GM12873 (cell line): ENCODE results near the gene SZRD1.

Source experiments
- CTCF ChIP-seq: IDR thresholded peaks from 2 replicates; pipeline ENCODE4 v1.5.1; 2012; ENCODE audit warnings: low read depth, mild to moderate bottlenecking, moderate library complexity, low read length, control low read depth; ENCODE audit not compliant: insufficient read depth; ENCODE audit errors: missing control alignments

SZRD1 gene

DNA sequence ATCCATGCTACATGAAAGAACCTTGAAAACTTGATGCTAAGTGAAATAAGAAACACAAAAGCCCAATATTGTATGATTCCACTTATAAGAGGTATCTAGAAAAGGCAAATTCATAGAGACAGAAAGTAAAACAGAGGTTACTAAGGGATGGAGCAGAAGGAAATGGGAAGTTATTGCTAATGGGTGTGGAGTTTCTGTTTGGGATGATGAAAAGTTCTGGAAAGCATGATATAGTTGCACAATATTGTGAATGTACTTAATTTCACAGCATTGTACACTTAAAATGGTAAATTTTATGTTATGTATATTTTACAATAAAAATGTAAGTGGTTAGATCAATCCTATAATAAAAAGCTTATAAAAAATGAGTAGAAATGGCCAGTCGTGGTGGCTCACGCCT lies 71.9 kb downstream of the SZRD1 start:
- no peak for TF ChIP-seq CTCF

DNA sequence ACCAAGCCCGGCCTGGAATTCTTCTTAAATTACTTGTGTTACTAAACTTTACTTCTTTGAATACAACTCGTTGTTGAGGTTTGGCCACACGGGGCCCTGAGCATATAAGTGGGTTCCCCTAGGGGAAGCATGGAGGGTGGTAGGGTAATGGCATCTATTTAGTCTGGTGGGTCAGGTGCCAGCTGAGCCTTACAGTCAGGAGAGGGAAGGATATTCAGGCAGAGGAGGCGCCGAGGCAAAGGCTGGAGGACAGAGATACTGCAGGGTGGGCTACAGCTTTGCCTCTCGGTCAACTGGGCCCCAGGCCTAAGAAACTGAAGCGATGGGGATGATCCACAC lies 73.1 kb downstream of the SZRD1 start:
- no peak for TF ChIP-seq CTCF

DNA sequence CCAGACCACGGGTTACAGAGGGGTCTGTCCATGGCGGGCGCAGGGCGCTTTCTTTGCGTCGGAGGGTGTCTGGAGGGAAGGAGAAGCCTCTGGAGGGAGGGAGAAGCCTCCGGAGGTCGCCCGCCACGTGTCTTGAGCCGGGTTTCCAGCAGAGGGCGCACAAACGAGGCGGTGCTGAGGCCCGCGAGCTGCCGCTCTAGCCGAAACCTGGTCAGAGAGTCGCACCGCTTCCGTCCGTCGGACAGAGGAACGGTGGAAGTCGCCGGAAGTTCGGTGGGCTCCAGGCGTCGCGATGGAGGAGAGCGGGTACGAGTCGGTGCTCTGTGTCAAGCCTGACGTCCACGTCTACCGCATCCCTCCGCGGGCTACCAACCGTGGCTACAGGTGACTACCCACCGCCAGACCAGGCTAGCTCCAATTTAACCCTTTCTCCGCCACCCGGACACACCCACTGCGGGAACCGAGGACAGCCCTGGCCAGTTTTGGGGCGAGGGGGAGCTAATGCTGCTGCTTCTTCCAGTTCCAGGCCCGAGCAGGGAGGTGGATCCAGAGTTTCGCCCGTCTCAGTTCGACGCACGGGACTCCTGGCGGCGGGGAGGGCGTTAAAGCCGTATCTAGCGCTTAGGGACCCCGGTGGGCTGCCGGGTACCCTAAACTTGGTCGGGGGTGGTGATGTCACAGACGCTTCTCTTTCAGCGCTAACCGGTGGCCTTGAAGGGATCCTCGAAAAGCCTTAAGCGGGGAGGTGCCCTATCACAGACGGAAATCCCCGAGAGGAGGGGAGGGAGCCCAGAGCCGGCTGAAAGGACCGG lies 73.6 kb downstream of the SZRD1 start, which contains the start of gene NECAP2:
Gene NECAP2 (plus strand): TSS at position 255 of the 812 bp plus-strand sequence. CDS start 38 bp downstream, at position 293.
- TF ChIP-seq CTCF, result peak; percentile 95

DNA sequence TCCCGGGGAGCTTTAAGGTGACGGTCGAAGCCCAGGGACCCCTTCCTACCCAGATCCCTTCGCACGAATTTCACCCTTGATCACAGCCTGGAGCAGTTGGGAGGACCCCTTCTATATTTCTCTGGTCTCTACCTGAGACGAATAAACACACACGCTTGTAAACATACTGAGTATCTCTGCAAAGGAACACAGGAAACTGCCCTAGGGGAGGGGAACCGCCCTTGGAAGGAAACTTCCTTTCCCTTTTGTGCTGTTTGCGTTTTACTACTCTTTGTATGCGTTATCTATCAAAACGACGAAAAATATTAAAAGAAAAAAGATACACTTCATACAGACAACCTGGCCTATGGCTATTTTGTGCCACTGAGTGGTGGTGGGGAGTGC lies 74.2 kb downstream of the SZRD1 start:
- no peak for TF ChIP-seq CTCF

GRCh38 chr1:16442265-16442664 lies 75.2 kb downstream of the SZRD1 start:
- TF ChIP-seq CTCF, result no peak

DNA sequence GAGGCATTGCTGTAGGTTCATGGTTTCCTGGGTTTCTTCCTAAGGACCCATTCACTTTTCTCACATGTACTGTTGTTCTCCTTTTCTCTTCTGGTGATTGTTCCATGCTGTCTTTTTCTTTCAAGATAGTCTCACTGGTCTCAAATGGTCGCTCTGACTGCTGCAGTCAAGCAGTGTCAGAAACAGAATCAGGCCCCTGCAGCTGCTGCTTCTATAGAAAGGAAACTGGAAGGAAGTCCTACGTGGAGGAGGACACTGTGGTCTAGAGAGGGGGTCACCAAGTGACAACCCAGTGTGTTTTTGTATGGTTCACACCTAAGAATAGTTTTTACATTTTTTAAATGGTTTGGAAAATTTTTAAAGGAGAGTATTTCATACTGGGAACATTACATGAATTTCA lies 75.9 kb downstream of the SZRD1 start:
- TF ChIP-seq CTCF, result no peak

DNA sequence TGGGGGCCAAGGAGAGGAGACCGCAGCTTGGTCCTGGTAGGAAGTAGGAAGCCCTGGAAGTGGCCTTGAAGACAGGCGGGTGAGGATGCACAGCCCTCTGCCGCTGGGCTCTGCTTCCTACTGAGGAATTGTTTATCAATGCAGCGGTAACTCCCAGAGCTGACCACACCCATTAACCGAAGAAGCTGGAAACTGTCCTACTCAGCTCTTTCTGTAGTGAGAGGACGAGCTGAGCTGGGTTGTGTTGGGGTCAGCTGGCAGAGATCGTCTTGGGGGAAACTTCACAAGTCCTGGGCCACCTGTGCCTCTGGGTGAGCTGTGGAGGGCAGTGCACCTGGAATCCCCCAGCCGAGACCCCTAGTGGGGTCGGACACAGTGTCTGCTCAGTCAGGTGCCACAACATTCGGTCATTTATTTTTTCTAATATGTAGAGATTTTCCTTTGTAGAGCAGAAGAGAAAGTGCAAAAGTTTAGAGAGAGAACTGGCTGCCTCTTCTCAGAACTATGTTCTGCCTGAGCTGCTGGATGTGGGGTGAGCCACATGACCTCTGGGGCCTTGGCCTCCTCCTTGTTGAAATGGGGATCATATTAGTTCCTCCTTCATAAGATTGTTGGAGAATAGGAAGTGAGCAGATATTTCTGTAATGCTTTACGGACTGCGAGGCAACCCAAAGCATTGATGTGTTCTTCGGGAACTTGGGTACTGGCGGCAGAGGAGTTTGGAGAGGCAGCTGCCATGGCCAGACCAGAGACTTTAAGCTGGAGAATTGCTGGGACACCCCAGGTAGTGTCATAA lies 77.1 kb downstream of the SZRD1 start:
- TF ChIP-seq CTCF, result no peak
